HepG2 (cell line): ENCODE data around the gene PARN. TPM values are rescaled to one million over a fixed set of nuclear protein-coding genes. Genes with fewer than 3 reads are reported as not detected.

Source experiments
- AKAP8 ChIP-seq: sonication (generic); formaldehyde crosslinking; IDR thresholded peaks from 2 replicates; pipeline ENCODE4 v1.5.1; 2020; ENCODE audit warnings: mild to moderate bottlenecking, missing genetic modification reagents
- DNMT1 ChIP-seq: sonication (generic); formaldehyde crosslinking; IDR thresholded peaks from 2 replicates; pipeline ENCODE4 v1.5.1; 2020; ENCODE audit warnings: mild to moderate bottlenecking, missing genetic modification reagents
- EED ChIP-seq: sonication (generic); formaldehyde crosslinking; IDR thresholded peaks from 2 replicates; pipeline ENCODE4 v1.5.0; 2020; ENCODE audit warnings: mild to moderate bottlenecking, missing genetic modification reagents
- MAFG ChIP-seq: sonication (generic); formaldehyde crosslinking; IDR thresholded peaks from 2 replicates; pipeline ENCODE4 v1.5.1; 2020; ENCODE audit warnings: mild to moderate bottlenecking, missing genetic modification reagents
- MAZ ChIP-seq, 2 experiments: sonication (generic) in 1 of 2; formaldehyde crosslinking in 1 of 2; IDR thresholded peaks; 2 replicates each; pipeline versions ENCODE4 v1.5.0 to v1.6.1; 2012 to 2020; ENCODE audit warnings: low read depth in 2 of 2, mild to moderate bottlenecking in 2 of 2, borderline replicate concordance in 1 of 2, improper control_type of control experiment in 1 of 2, low read length in 1 of 2, missing genetic modification reagents in 1 of 2, moderate library complexity in 1 of 2
- NFIB ChIP-seq: sonication (generic); formaldehyde crosslinking; IDR thresholded peaks from 2 replicates; pipeline ENCODE4 v1.9.0; 2021; ENCODE audit warnings: missing genetic modification reagents, mild to moderate bottlenecking, borderline replicate concordance
- NONO ChIP-seq, 2 experiments: fragments of 450-650 bp in 1 of 2; sonication (generic) in 1 of 2; formaldehyde crosslinking in 1 of 2; IDR thresholded peaks in 1 of 2; conservative IDR thresholded peaks in 1 of 2; 2 replicates each; pipeline versions ENCODE4 v1.6.1 to v1.8.0; 2017 to 2022; ENCODE audit warnings: mild to moderate bottlenecking in 1 of 2, missing genetic modification reagents in 1 of 2, moderate library complexity in 1 of 2
- POGZ ChIP-seq: sonication (generic); formaldehyde crosslinking; IDR thresholded peaks from 2 replicates; pipeline ENCODE4 v1.4.0; 2020; ENCODE audit warnings: mild to moderate bottlenecking, missing genetic modification reagents
- RFXAP ChIP-seq: sonication (generic); formaldehyde crosslinking; IDR thresholded peaks from 2 replicates; pipeline ENCODE4 v1.4.0; 2020; ENCODE audit warnings: missing genetic modification reagents, borderline replicate concordance
- RNF2 ChIP-seq: fragments of 450-650 bp; conservative IDR thresholded peaks from 2 replicates; pipeline ENCODE4 v1.6.1; 2016; ENCODE audit warnings: low read depth
- SMC3 ChIP-seq: IDR thresholded peaks from 2 replicates; pipeline ENCODE4 v1.6.1; 2011; ENCODE audit warnings: low read length, improper control_type of control experiment
- ZBTB49 ChIP-seq: sonication (generic); formaldehyde crosslinking; IDR thresholded peaks from 2 replicates; pipeline ENCODE4 v1.4.0; 2020; ENCODE audit warnings: missing genetic modification reagents, borderline replicate concordance
- ZFP62 ChIP-seq: sonication (generic); formaldehyde crosslinking; IDR thresholded peaks from 2 replicates; pipeline ENCODE4 v1.4.0; 2020; ENCODE audit warnings: missing genetic modification reagents
- ZGPAT ChIP-seq: IDR thresholded peaks from 2 replicates; pipeline ENCODE4 v1.6.1; 2016; ENCODE audit warnings: mild to moderate bottlenecking
- ZNF260 ChIP-seq: sonication (generic); formaldehyde crosslinking; IDR thresholded peaks from 2 replicates; pipeline ENCODE4 v1.4.0; 2020; ENCODE audit warnings: missing genetic modification reagents, low read depth, mild to moderate bottlenecking, borderline replicate concordance
- ZNF337 ChIP-seq: sonication (generic); formaldehyde crosslinking; IDR thresholded peaks from 2 replicates; pipeline ENCODE4 v1.5.1; 2020; ENCODE audit warnings: missing genetic modification reagents, low read depth, mild to moderate bottlenecking, borderline replicate concordance
- ZNF446 ChIP-seq: sonication (generic); formaldehyde crosslinking; IDR thresholded peaks from 2 replicates; pipeline ENCODE4 v1.5.0; 2020; ENCODE audit warnings: mild to moderate bottlenecking, missing genetic modification reagents
- ZNF562 ChIP-seq: sonication (generic); formaldehyde crosslinking; IDR thresholded peaks from 2 replicates; pipeline ENCODE4 v1.8.0; 2022; ENCODE audit warnings: missing genetic modification reagents, borderline replicate concordance
- ZNF597 ChIP-seq: sonication (generic); formaldehyde crosslinking; IDR thresholded peaks from 2 replicates; pipeline ENCODE4 v1.5.0; 2020; ENCODE audit warnings: missing genetic modification reagents
- ZNF772 ChIP-seq: sonication (generic); formaldehyde crosslinking; IDR thresholded peaks from 2 replicates; pipeline ENCODE4 v1.5.0; 2020; ENCODE audit warnings: mild to moderate bottlenecking, missing genetic modification reagents
- ZNF800 ChIP-seq: sonication (generic); formaldehyde crosslinking; IDR thresholded peaks from 2 replicates; pipeline ENCODE4 v1.4.0; 2020; ENCODE audit warnings: missing genetic modification reagents
- polyA plus RNA-seq, 8 experiments: library from polyadenylated mRNA; depleted of rRNA in 3 of 8; stranded (reverse) in 7 of 8; unstranded in 1 of 8; fragments of >200 nt; fragmentation: Illumina TruSeq in 4 of 8; extraction: Trizol in 4 of 8; gene quantifications; 2 replicates each; pipeline versions ENCODE4 v1.2.1 to v1.2.3, GENCODE V29; 2011 to 2016; ENCODE audit warnings: low read depth in 4 of 8, missing spikeins in 1 of 8, mixed read lengths in 1 of 8; ENCODE audit not compliant: insufficient read depth in 1 of 8
- total RNA-seq, 5 experiments: library from RNA; depleted of rRNA; stranded (reverse); fragments of >200 nt; fragmentation: Illumina TruSeq; extraction: Trizol; gene quantifications; 2 replicates each; pipeline ENCODE4 v1.2.3, GENCODE V29; 2016; ENCODE audit warnings: low read depth in 1 of 5

The PARN gene
- total and polyA plus RNA-seq, 2 of the 13 experiments (the other 11 are each of a cell fraction or from before 2014, with no cell fraction given): 13.3 to 47.6 TPM

GRCh38 chr16:14405611-14406537 lies 224.2 kb downstream of the PARN start (continued):
- TF ChIP-seq SMC3 (no peak), RNF2 (no peak; the same call in 1 of the 2 replicates), ZNF446 (0 out of 2 replicates have a peak, but pooled peaks have one; percentile 81), RFXAP (CRISPR knock-in tag) (peak; percentile 70; the same call in 1 of the 2 replicates), ZNF260 (CRISPR knock-in tag) (no peak), POGZ (CRISPR knock-in tag) (peak; percentile 43; the same call in 1 of the 2 replicates), MAFG (CRISPR knock-in tag) (0 out of 2 replicates have a peak, but pooled peaks have one; percentile 58), NFIB (0 out of 2 replicates have a peak, but pooled peaks have one; percentile 29), ZNF597 (CRISPR knock-in tag) (no peak), ZNF337 (CRISPR knock-in tag) (no peak), ZGPAT (CRISPR knock-in tag) (peak; percentile 92), ZNF562 (CRISPR knock-in tag) (no peak), ZNF800 (CRISPR knock-in tag) (peak; percentile 81), ZNF772 (peak; percentile 98), MAZ (IDR thresholded peaks at IDR 0.05; ENCODE audit: borderline replicate concordance, low read depth, low read length) (peak; percentile 59; the same call in 1 of the 2 replicates), MAZ (CRISPR knock-in tag; IDR thresholded peaks at IDR 0.05; ENCODE audit: low read depth) (peak; percentile 93), ZBTB49 (no peak), DNMT1 (peak; percentile 96), ZFP62 (no peak), NONO (IDR thresholded peaks at IDR 0.05) (no peak), NONO (CRISPR knock-in tag; conservative IDR thresholded peaks at IDR 0.05) (peak; percentile 69), AKAP8 (no peak), EED (CRISPR knock-in tag) (peak; percentile 99)
